Caco-2 (cell line): Measurements from ENCODE around the gene GIMAP6. TPM values are rescaled to one million over a fixed set of nuclear protein-coding genes. Genes with fewer than 3 reads are reported as not detected.
"Not testable (repeated sequence)": the region's sequence is repeated elsewhere in the genome, so short reads cannot be mapped to it uniquely, and the experiment has no call there.

Source experiments
- BruUV-seq: library from RNA; stranded (reverse); fragments of 400-500 nt; replicated peaks from 2 replicates; lab custom pipeline; 2021; lab: Mats Ljungman, UMichigan
- CTCF ChIA-PET: fragments of 300-600 bp; sonication (Branson Sonifier 250); formaldehyde crosslinking; loops from one replicate; lab custom pipeline; 2022; ENCODE audit warnings: antibody characterized with exemption; lab: Charles Lee
- POLR2A ChIA-PET: fragments of 300-600 bp; sonication (Branson Sonifier 250); formaldehyde crosslinking; loops from one replicate; lab custom pipeline; 2022; ENCODE audit warnings: antibody characterized with exemption; lab: Charles Lee
- DNase-seq, 2 experiments: peaks; one replicate each; pipeline versions ENCODE4 v3.0.0 to v3.0.0-alpha.2; 2020 to 2022
- H3K27me3 ChIP-seq: replicated peaks from 2 replicates; pipeline ENCODE4 v1.6.0; 2011; ENCODE audit warnings: low read length; ENCODE audit not compliant: control insufficient read depth, insufficient read depth
- H3K36me3 ChIP-seq: 2 replicates; pipeline ENCODE4 v1.5.1; 2011; ENCODE audit warnings: low read length; ENCODE audit not compliant: control insufficient read depth, insufficient read depth
- H3K4me1 ChIP-seq: fragments of 250-450 bp; sonication (Bioruptor Pico); 2 replicates; pipeline ENCODE4 v1.5.1; 2020; ENCODE audit warnings: mild to moderate bottlenecking
- H3K4me3 ChIP-seq: 2 replicates; pipeline ENCODE4 v1.5.1; 2011; ENCODE audit warnings: low read depth, mild to moderate bottlenecking, control low read depth, low read length
- H3K9me3 ChIP-seq: fragments of 250-450 bp; sonication (Bioruptor Pico); 2 replicates; pipeline ENCODE4 v1.5.1; 2020; ENCODE audit warnings: mild to moderate bottlenecking, moderate library complexity
- H3K27ac Mint-ChIP-seq: one replicate; pipeline ENCODE4 v1.8.0; 2022; ENCODE audit warnings: mixed read lengths; ENCODE audit not compliant: unreplicated experiment
- H3K27me3 Mint-ChIP-seq: one replicate; pipeline ENCODE4 v1.8.0; 2022; ENCODE audit warnings: mixed read lengths; ENCODE audit not compliant: insufficient read depth, unreplicated experiment
- H3K36me3 Mint-ChIP-seq: one replicate; pipeline ENCODE4 v1.8.0; 2022; ENCODE audit warnings: mild to moderate bottlenecking, mixed read lengths; ENCODE audit not compliant: insufficient read depth, unreplicated experiment
- H3K4me1 Mint-ChIP-seq: one replicate; pipeline ENCODE4 v1.8.0; 2022; ENCODE audit warnings: low read depth, mixed read lengths; ENCODE audit not compliant: unreplicated experiment
- H3K4me3 Mint-ChIP-seq: one replicate; pipeline ENCODE4 v1.8.0; 2022; ENCODE audit warnings: mild to moderate bottlenecking, moderate library complexity, mixed read lengths; ENCODE audit not compliant: unreplicated experiment
- H3K9me3 Mint-ChIP-seq: one replicate; pipeline ENCODE4 v1.8.0; 2022; ENCODE audit warnings: mixed read lengths; ENCODE audit not compliant: unreplicated experiment
- CTCF ChIP-seq, 2 experiments: fragments of 200-600 bp in 1 of 2; IDR thresholded peaks; 1 replicate in 1 of 2; 2 replicates in 1 of 2; pipeline versions ENCODE4 v1.5.1 to v1.8.0; 2011 to 2022; ENCODE audit warnings: antibody characterized with exemption in 1 of 2, control low read depth in 1 of 2, inconsistent platforms in 1 of 2, low read depth in 1 of 2, low read length in 1 of 2, mild to moderate bottlenecking in 1 of 2, moderate library complexity in 1 of 2; ENCODE audit not compliant: insufficient read depth in 1 of 2, severe bottlenecking in 1 of 2, unreplicated experiment in 1 of 2
- intact Hi-C: fragments of 100-400 bp; cut with micrococcal nuclease; formaldehyde crosslinking; loops from one replicate; pipeline ENCODE4 v1.10.0; 2022; ENCODE audit not compliant: unreplicated experiment
- total RNA-seq: library from RNA; stranded (reverse); gene quantifications from 2 replicates; pipeline ENCODE4 v1.2.3, GENCODE V29; 2022

The GIMAP6 gene
- total RNA-seq, 1 experiment from 2014 or later = not detected

GRCh38 chr7:150613880-150614279, 18.3 kb downstream of the GIMAP6 start:
- intact Hi-C loops = no loop called here
- CTCF ChIA-PET = no interaction called here
- peaks cover 3% of the 10 kb centered on the region for H3K27me3 Mint-ChIP-seq

GRCh38 chr7:150612925-150613324, 19.3 kb downstream of the GIMAP6 start:
- H3K4me3 ChIP-seq = no peak overlapping the region
- no peak overlapping the region for H3K4me3 Mint-ChIP-seq
- peaks cover 21% of the 10 kb centered on the region for H3K9me3 Mint-ChIP-seq
- H3K4me1 ChIP-seq = no peaks in the 10 kb centered on the region
- H3K27me3 ChIP-seq = no peaks in the 10 kb centered on the region
- H3K36me3 Mint-ChIP-seq = no peaks in the 10 kb centered on the region
- H3K36me3 ChIP-seq = no peaks in the 10 kb centered on the region
- DNase-seq = no peak
- H3K4me1 Mint-ChIP-seq = no peaks in the 10 kb centered on the region
- POLR2A ChIA-PET = no interaction called here
- peaks cover 7% of the 10 kb centered on the region for H3K27me3 Mint-ChIP-seq
- no peaks in the 10 kb centered on the region for H3K9me3 ChIP-seq
- intact Hi-C loops = no loop called here
- TF ChIP-seq CTCF (IDR thresholded peaks at IDR 0.05; ENCODE audit: insufficient read depth in 1 of 2, low read depth in 1 of 2, low read length in 1 of 2, severe bottlenecking in 1 of 2, unreplicated experiment in 1 of 2) = no peak
- CTCF ChIA-PET = no interaction called here
- BruUV-seq = no TSS peak
- no peak overlapping the region for H3K27ac Mint-ChIP-seq

More at GRCh38 chr7:150613880-150614279, 18.3 kb downstream of the GIMAP6 start:
- no peak overlapping the region for H3K27ac Mint-ChIP-seq
- H3K9me3 ChIP-seq = no peaks in the 10 kb centered on the region
- no peak for TF ChIP-seq CTCF (IDR thresholded peaks at IDR 0.05; ENCODE audit: insufficient read depth in 1 of 2, low read depth in 1 of 2, low read length in 1 of 2, severe bottlenecking in 1 of 2, unreplicated experiment in 1 of 2)
- H3K4me3 ChIP-seq = no peak overlapping the region
- no peaks in the 10 kb centered on the region for H3K36me3 ChIP-seq
- H3K9me3 Mint-ChIP-seq = peaks cover 21% of the 10 kb centered on the region
- no peaks in the 10 kb centered on the region for H3K27me3 ChIP-seq
- H3K4me1 ChIP-seq = no peaks in the 10 kb centered on the region
- no peak overlapping the region for H3K4me3 Mint-ChIP-seq
- H3K36me3 Mint-ChIP-seq = no peaks in the 10 kb centered on the region
- H3K4me1 Mint-ChIP-seq = no peaks in the 10 kb centered on the region
- POLR2A ChIA-PET = no interaction called here
- DNase-seq = no peak
- no TSS peak for BruUV-seq

GRCh38 chr7:150610233-150610632, 22.0 kb downstream of the GIMAP6 start:
- Histone ChIP-seq H3K36me3 (no peaks in the 10 kb centered on the region), H3K27me3 (no peaks in the 10 kb centered on the region), H3K4me1 (no peaks in the 10 kb centered on the region), H3K4me3 (no peak overlapping the region), H3K9me3 (no peaks in the 10 kb centered on the region)
- no peaks in the 10 kb centered on the region for H3K4me1 Mint-ChIP-seq
- no TSS peak for BruUV-seq
- TF ChIP-seq CTCF (IDR thresholded peaks at IDR 0.05; ENCODE audit: insufficient read depth in 1 of 2, low read depth in 1 of 2, low read length in 1 of 2, severe bottlenecking in 1 of 2, unreplicated experiment in 1 of 2) = no peak
- H3K27me3 Mint-ChIP-seq = peaks cover 11% of the 10 kb centered on the region
- intact Hi-C loops = no loop called here
- no peak overlapping the region for H3K4me3 Mint-ChIP-seq
- no peak overlapping the region for H3K27ac Mint-ChIP-seq
- CTCF ChIA-PET = no interaction called here
- DNase-seq = no peak
- POLR2A ChIA-PET = no interaction called here
- H3K36me3 Mint-ChIP-seq = no peaks in the 10 kb centered on the region
- peaks cover 21% of the 10 kb centered on the region for H3K9me3 Mint-ChIP-seq

GRCh38 chr7:150603600-150603999, 28.6 kb downstream of the GIMAP6 start:
- H3K27me3 ChIP-seq, H3K9me3 ChIP-seq, H3K4me3 ChIP-seq, CTCF ChIA-PET, BruUV-seq, H3K36me3 ChIP-seq, DNase-seq, H3K4me1 ChIP-seq, H3K9me3 Mint-ChIP-seq, H3K36me3 Mint-ChIP-seq, POLR2A ChIA-PET, H3K4me1 Mint-ChIP-seq, H3K27ac Mint-ChIP-seq, H3K4me3 Mint-ChIP-seq, intact Hi-C loops: not testable (repeated sequence)
- H3K27me3 Mint-ChIP-seq = peaks cover 10% of the 10 kb centered on the region
